Transverse colon (tissue), 4 donors: Measurements from ENCODE around the gene AP1M1. TPM values are rescaled to one million over a fixed set of nuclear protein-coding genes. Genes with fewer than 3 reads are reported as not detected.

Experiments
- DNase-seq: peaks from one replicate; pipeline ENCODE4 v3.0.0-alpha.2; 2019
- H3K27ac ChIP-seq, 4 donors: fragments of 200-600 bp; sonication (generic); 2 replicates each; pipeline ENCODE4 v1.5.1; 2016 to 2018; ENCODE audit warnings: inconsistent platforms in 4 of 4
- H3K27me3 ChIP-seq: fragments of 200-600 bp; sonication (generic); 2 replicates; pipeline ENCODE4 v1.5.1; 2017; ENCODE audit warnings: inconsistent platforms
- H3K36me3 ChIP-seq, 4 donors: fragments of 200-600 bp; sonication (generic); 2 replicates each; pipeline ENCODE4 v1.5.1; 2017 to 2019; ENCODE audit warnings: inconsistent platforms in 4 of 4
- H3K4me1 ChIP-seq, 4 donors: fragments of 200-600 bp; sonication (generic); 2 replicates each; pipeline ENCODE4 v1.5.1; 2017 to 2020; ENCODE audit warnings: inconsistent platforms in 4 of 4
- H3K4me3 ChIP-seq, 4 donors: fragments of 200-600 bp; sonication (generic); 1 replicate in 1 of 4; 2 replicates in 3 of 4; pipeline versions ENCODE4 v1.5.1 to v1.6.1; 2017 to 2019; ENCODE audit warnings: inconsistent platforms in 4 of 4
- H3K9me3 ChIP-seq, 2 donors: fragments of 200-600 bp; sonication (generic); 2 replicates each; pipeline ENCODE4 v1.5.1; 2017 to 2019; ENCODE audit warnings: inconsistent platforms in 2 of 2
- EP300 ChIP-seq: sonication (generic); formaldehyde crosslinking; IDR thresholded peaks from one replicate; pipeline ENCODE4 v1.6.1; 2017; ENCODE audit warnings: antibody characterized with exemption, low read depth
- POLR2A ChIP-seq: fragments of 450-650 bp; IDR thresholded peaks from one replicate; pipeline ENCODE4 v1.6.1; 2016; ENCODE audit warnings: antibody characterized with exemption, mild to moderate bottlenecking, moderate library complexity
- POLR2AphosphoS5 ChIP-seq, 3 donors: sonication (generic); formaldehyde crosslinking; IDR thresholded peaks; one replicate each; pipeline ENCODE4 v1.6.1; 2016; ENCODE audit warnings: antibody characterized with exemption in 3 of 3
- WGBS, 2 donors: methylation state at CpG; one replicate each; pipeline ENCODE4 v1.1.5; 2018; ENCODE audit warnings: low coverage in 1 of 2; 5-methylcytosine and 5-hydroxymethylcytosine counted together
- in situ Hi-C, 4 donors: fragments of 200-750 bp; cut with MboI; loops; one replicate each; pipeline versions ENCODE4 v1.15.0 to v1.15.1; 2017; ENCODE audit warnings: low sequenced_read_pairs in 3 of 4, low pct_ligation_motif_present in 1 of 4, low pct_unique_long_range_greater_than_20kb in 1 of 4
- intact Hi-C: fragments of 100-400 bp; cut with DNase I; formaldehyde crosslinking; loops from one replicate; pipeline ENCODE4 v1.15.1; 2023; ENCODE audit warnings: low total_unique reads
- total RNA-seq, 4 donors: library from RNA; depleted of rRNA; stranded (reverse); fragments of >200 nt; gene quantifications; one replicate each; pipeline ENCODE4 v1.1.0, GENCODE V29; 2016
- TF ChIP-seq, protein P1 (sequence below), 5 experiments: fragments of 200-600 bp in 3 of 5; fragments of 450-650 bp in 2 of 5; sonication (generic) in 3 of 5; IDR thresholded peaks; 1 replicate in 2 of 5; 2 replicates in 3 of 5; pipeline ENCODE4 v1.5.1; 2016 to 2017; ENCODE audit warnings: antibody characterized with exemption in 5 of 5, inconsistent platforms in 3 of 5, mild to moderate bottlenecking in 2 of 5, moderate library complexity in 1 of 5

AP1M1 gene
- total RNA-seq, 4 donors from 2014 or later, result 15.1 to 41.8 (median 35.0) TPM

DNA sequence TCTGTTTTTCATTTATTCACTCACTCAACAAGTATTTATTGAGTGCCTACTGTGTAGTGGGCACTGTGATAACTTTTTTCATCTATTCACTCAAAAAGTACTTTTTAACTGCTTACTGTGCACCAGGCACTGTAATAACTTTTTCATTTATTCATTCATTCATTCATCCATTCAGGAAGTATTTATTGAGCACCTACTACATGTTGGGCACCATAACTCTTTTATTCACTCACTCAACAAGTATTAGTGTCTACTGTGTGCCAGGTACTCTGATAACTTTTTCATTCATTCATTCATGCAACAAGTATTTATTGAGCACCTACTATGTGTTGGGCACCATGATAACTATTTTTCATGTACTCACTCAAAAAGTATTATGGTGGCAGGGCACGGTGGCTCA, 31.3 kb upstream of the AP1M1 start:
- H3K4me3 ChIP-seq, result no peak overlapping the region
- DNase-seq, result no peak
- no peaks in the 10 kb centered on the region for H3K27me3 ChIP-seq
- H3K9me3 ChIP-seq, result no peaks in the 10 kb centered on the region
- no peak overlapping the region for H3K27ac ChIP-seq
- intact Hi-C loops (no loop called here), in situ Hi-C loops (no loop called here)
- 78% methylated on average over 1 of the region's 1 CpG; no CpG with 5 or more reads in 1 of the 2 donors for WGBS, 2 donors
- H3K4me1 ChIP-seq, result peaks cover 0 to 12% (median 0%) of the 10 kb centered on the region in 4 donors
- no peaks in the 10 kb centered on the region for H3K36me3 ChIP-seq
- TF ChIP-seq EP300 (no peak), POLR2AphosphoS5 (IDR thresholded peaks at IDR 0.05) (no peak), POLR2A (no peak)
- TF ChIP-seq, protein P1, sequence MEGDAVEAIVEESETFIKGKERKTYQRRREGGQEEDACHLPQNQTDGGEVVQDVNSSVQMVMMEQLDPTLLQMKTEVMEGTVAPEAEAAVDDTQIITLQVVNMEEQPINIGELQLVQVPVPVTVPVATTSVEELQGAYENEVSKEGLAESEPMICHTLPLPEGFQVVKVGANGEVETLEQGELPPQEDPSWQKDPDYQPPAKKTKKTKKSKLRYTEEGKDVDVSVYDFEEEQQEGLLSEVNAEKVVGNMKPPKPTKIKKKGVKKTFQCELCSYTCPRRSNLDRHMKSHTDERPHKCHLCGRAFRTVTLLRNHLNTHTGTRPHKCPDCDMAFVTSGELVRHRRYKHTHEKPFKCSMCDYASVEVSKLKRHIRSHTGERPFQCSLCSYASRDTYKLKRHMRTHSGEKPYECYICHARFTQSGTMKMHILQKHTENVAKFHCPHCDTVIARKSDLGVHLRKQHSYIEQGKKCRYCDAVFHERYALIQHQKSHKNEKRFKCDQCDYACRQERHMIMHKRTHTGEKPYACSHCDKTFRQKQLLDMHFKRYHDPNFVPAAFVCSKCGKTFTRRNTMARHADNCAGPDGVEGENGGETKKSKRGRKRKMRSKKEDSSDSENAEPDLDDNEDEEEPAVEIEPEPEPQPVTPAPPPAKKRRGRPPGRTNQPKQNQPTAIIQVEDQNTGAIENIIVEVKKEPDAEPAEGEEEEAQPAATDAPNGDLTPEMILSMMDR (IDR thresholded peaks at IDR 0.05), result no peak

DNA sequence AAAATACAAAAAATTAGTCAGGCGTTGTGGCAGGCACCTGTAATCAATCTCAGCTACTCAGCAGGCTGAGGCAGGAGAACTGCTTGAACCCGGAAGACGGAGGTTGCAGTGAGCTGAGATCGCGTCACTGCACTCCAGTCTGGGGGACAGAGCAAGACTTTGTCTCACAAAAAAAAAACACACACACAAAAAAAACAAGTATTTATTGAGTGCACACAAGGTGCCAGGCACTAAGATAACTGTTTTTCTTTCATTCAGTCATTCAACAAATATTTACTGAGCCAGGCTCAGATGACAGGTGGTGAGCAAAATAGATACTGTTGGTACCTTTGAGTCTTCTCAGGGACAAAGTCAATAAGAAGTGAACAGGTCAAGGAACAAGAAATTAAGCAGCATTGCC, 30.7 kb upstream of the AP1M1 start:
- H3K27me3 ChIP-seq, result no peaks in the 10 kb centered on the region
- no peaks in the 10 kb centered on the region for H3K36me3 ChIP-seq
- peaks cover 0 to 12% (median 0%) of the 10 kb centered on the region in 4 donors for H3K4me1 ChIP-seq
- no peak for DNase-seq
- in situ Hi-C loops, result no loop called here
- H3K9me3 ChIP-seq, result no peaks in the 10 kb centered on the region
- no peak overlapping the region for H3K27ac ChIP-seq
- intact Hi-C loops, result no loop called here
- H3K4me3 ChIP-seq, result no peak overlapping the region
- TF ChIP-seq, protein P1 (IDR thresholded peaks at IDR 0.05), result no peak
- TF ChIP-seq POLR2A (no peak), EP300 (no peak), POLR2AphosphoS5 (IDR thresholded peaks at IDR 0.05) (no peak)
- WGBS, 2 donors, result 92 to 100% methylated on average over 4 to 5 of the region's 5 CpGs

DNA sequence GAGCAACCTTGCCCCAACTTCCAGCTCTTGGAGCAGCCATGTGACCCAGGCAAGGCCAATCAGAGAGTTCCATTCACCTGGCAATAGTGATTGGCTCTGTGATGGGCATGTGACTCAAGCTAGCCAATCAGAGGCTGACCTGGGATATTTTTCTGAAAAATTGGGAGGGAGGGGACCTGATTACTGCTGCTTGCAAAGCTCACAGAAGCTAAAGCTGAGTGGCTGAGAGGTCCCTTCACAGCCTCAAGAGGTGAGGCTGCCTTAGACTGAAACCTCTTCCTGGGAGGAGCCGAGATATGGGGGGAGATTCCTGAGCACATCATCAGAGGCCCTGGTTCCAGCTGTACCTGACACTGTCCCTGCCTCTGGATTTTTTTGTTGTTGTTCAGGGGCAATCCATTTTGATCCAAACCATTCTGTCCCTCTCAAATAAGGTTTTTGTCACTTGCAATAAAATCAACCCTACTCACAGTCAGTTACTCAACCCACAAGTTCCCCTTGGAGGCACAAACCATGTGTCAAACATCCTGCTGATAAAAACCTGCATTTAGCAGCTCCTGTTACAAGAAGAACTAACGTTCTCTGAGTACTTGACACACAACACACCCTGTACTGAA, 29.1 kb upstream of the AP1M1 start:
- 40 to 52% methylated on average over 1 to 2 of the region's 2 CpGs for WGBS, 2 donors
- Histone ChIP-seq H3K4me3 (no peak overlapping the region), H3K27me3 (no peaks in the 10 kb centered on the region), H3K27ac (no peak overlapping the region), H3K36me3 (no peaks in the 10 kb centered on the region), H3K9me3 (no peaks in the 10 kb centered on the region), H3K4me1 (peaks cover 0 to 8% (median 0%) of the 10 kb centered on the region in 4 donors)
- in situ Hi-C loops (no loop called here), intact Hi-C loops (no loop called here)
- no peak for DNase-seq
- TF ChIP-seq EP300, result no peak
- TF ChIP-seq POLR2A, result no peak
- no peak for TF ChIP-seq POLR2AphosphoS5 (IDR thresholded peaks at IDR 0.05)
- TF ChIP-seq, protein P1 (IDR thresholded peaks at IDR 0.05), result no peak

DNA sequence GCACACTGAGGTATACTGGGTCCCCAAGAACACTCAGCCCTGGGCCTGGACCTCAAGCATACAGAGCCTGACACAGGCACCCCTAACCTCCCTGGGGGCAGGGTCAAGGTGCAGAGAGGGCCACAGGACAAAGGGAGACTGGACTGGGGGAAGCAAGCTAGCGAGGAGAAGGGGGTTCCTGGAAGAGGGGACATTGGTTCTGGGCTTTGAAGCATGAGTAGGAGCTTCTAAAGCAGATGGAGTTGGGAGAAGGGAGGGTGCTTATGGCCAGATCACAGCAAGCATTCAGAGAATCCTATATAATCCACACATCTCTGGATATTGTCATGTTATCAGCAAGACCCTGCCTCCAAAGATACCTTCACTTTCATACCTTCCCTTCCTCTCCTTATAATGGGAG, 27.6 kb upstream of the AP1M1 start:
- no peak overlapping the region for H3K4me3 ChIP-seq
- intact Hi-C loops, result no loop called here
- WGBS, 2 donors, result 80 to 100% methylated on average over 1 of the region's 1 CpG

More for the DNA sequence above, 27.6 kb upstream of the AP1M1 start:
- H3K27me3 ChIP-seq, result no peaks in the 10 kb centered on the region
- in situ Hi-C loops, result loop anchor here in 1 of 4 donors (10.0 kb wide), 1 partner anchor 125 kb away; no protein-coding TSS in a partner anchor
- no peaks in the 10 kb centered on the region for H3K9me3 ChIP-seq
- H3K27ac ChIP-seq, result no peak overlapping the region
- no peak for TF ChIP-seq POLR2AphosphoS5 (IDR thresholded peaks at IDR 0.05)
- no peak for TF ChIP-seq POLR2A
- TF ChIP-seq, protein P1 (IDR thresholded peaks at IDR 0.05), result no peak
- TF ChIP-seq EP300, result no peak
- DNase-seq, result no peak
- no peaks in the 10 kb centered on the region for H3K4me1 ChIP-seq
- H3K36me3 ChIP-seq, result no peaks in the 10 kb centered on the region
